Right lobe of liver (tissue), 6 donors: ENCODE data around the gene MAPK8IP3. TPM values are rescaled to one million over a fixed set of nuclear protein-coding genes. Genes with fewer than 3 reads are reported as not detected.

Source experiments
- ATAC-seq, 4 donors: fragments of 200-7000 bp; cut with Tn5 transposase; one replicate each; pipeline ENCODE4 v1.9.1; 2020; ENCODE audit warnings: mild to moderate bottlenecking in 4 of 4, moderate library complexity in 4 of 4
- DNase-seq, 3 donors: peaks; one replicate each; pipeline ENCODE4 v3.0.0-alpha.2; 2020
- H3K27ac ChIP-seq, 3 donors: fragments of 200-600 bp; one replicate each; pipeline ENCODE4 v1.8.0; 2022
- H3K27me3 ChIP-seq, 2 donors: fragments of 200-600 bp; one replicate each; pipeline ENCODE4 v1.8.0; 2022
- H3K36me3 ChIP-seq, 4 donors: fragments of 200-600 bp; sonication (generic) in 1 of 4; one replicate each; pipeline versions ENCODE4 v1.5.1 to v1.8.0; 2017 to 2022; ENCODE audit warnings: control low read depth in 1 of 4
- H3K4me1 ChIP-seq, 4 donors: fragments of 200-600 bp; sonication (generic) in 1 of 4; one replicate each; pipeline versions ENCODE4 v1.5.1 to v1.8.0; 2017 to 2022; ENCODE audit warnings: control low read depth in 1 of 4
- H3K4me3 ChIP-seq, 3 donors: fragments of 200-600 bp; one replicate each; pipeline ENCODE4 v1.8.0; 2022
- H3K9me3 ChIP-seq, 4 donors: fragments of 200-600 bp; sonication (generic) in 1 of 4; one replicate each; pipeline versions ENCODE4 v1.5.1 to v1.8.0; 2017 to 2022; ENCODE audit warnings: control low read depth in 1 of 4
- CTCF ChIP-seq, 4 donors: fragments of 200-600 bp in 3 of 4; fragments of 450-650 bp in 1 of 4; IDR thresholded peaks; one replicate each; pipeline versions ENCODE4 v1.5.1 to v1.8.0; 2016 to 2022; ENCODE audit warnings: antibody characterized with exemption in 4 of 4, mild to moderate bottlenecking in 2 of 4
- POLR2A ChIP-seq: fragments of 450-650 bp; IDR thresholded peaks from one replicate; pipeline ENCODE4 v1.6.1; 2017; ENCODE audit warnings: antibody characterized with exemption, mild to moderate bottlenecking
- WGBS: methylation state at CpG from one replicate; pipeline ENCODE4 v1.1.6; 2018; ENCODE audit warnings: low coverage, low lambda C conversion rate; ENCODE audit not compliant: insufficient coverage; ENCODE audit errors: missing lambda C conversion rate; 5-methylcytosine and 5-hydroxymethylcytosine counted together
- intact Hi-C, 2 donors: fragments of 100-400 bp; cut with DNase I; formaldehyde crosslinking; loops; one replicate each; pipeline versions ENCODE4 v1.11.2 to v1.14.1; 2022
- total RNA-seq, 6 experiments: library from RNA; depleted of rRNA in 2 of 6; stranded (reverse); fragments of >200 nt in 2 of 6; fragmentation: NEBNext Ultra II Directional in 3 of 6; extraction: Animal tissue kit (Norgen Biotek cat#: 25700) in 3 of 6; gene quantifications; one replicate each; pipeline versions ENCODE4 v1.1.0 to v1.2.4, GENCODE V29; 2016 to 2023
- donor health status: DM: no; HTN: yes; CAD: no.
- donor health status: DM: no; HTN: no; CAD: no.
- donor health status: DM: no; HTN: no; CAD: no.
- donor health status: DM: no; HTN: yes; CAD: no.
- donor health status: DM: no; HTN: yes; CAD: no.

Gene MAPK8IP3
- total RNA-seq, 6 experiments from 2014 or later = 8.7 to 37.3 (median 23.0) TPM

- ATAC-seq (no peak), DNase-seq (no peak)
- no peaks in the 10 kb centered on the region for H3K9me3 ChIP-seq
- H3K27me3 ChIP-seq = no peaks in the 10 kb centered on the region
- H3K36me3 ChIP-seq = peaks cover 3 to 92% (median 34%) of the 10 kb centered on the region in 4 donors
- intact Hi-C loops = loop anchor here in 1 of 2 donors (10.0 kb wide), 1 partner anchor 52 kb away; the partner anchor contains the start of genes CRAMP1 and IFT140
- WGBS = 89% methylated on average over 9 of the region's 13 CpGs
- no peak overlapping the region for H3K4me3 ChIP-seq
- H3K4me1 ChIP-seq = no peaks in the 10 kb centered on the region
- TF ChIP-seq CTCF (IDR thresholded peaks at IDR 0.05) = no peak
- TF ChIP-seq POLR2A = no peak
- H3K27ac ChIP-seq = no peak overlapping the region
Measured at GRCh38 chr16:1666316-1666715, 39.7 kb upstream of the MAPK8IP3 start.

GRCh38 chr16:1667271-1667670 lies 38.7 kb upstream of the MAPK8IP3 start:
- intact Hi-C loops = loop anchor here in 1 of 2 donors (10.0 kb wide), 1 partner anchor 52 kb away; the partner anchor contains the start of genes CRAMP1 and IFT140
- TF ChIP-seq POLR2A = no peak
- no peak for TF ChIP-seq CTCF (IDR thresholded peaks at IDR 0.05)
- Histone ChIP-seq H3K9me3 (no peaks in the 10 kb centered on the region), H3K27me3 (no peaks in the 10 kb centered on the region), H3K4me1 (no peaks in the 10 kb centered on the region), H3K4me3 (no peak overlapping the region), H3K27ac (no peak overlapping the region), H3K36me3 (peaks cover 3 to 93% (median 32%) of the 10 kb centered on the region in 4 donors)
- peak in 1 of 4 donors; percentile 7 for ATAC-seq
- DNase-seq = no peak
- WGBS = no CpG with 5 or more reads among the region's 8 CpGs

DNA sequence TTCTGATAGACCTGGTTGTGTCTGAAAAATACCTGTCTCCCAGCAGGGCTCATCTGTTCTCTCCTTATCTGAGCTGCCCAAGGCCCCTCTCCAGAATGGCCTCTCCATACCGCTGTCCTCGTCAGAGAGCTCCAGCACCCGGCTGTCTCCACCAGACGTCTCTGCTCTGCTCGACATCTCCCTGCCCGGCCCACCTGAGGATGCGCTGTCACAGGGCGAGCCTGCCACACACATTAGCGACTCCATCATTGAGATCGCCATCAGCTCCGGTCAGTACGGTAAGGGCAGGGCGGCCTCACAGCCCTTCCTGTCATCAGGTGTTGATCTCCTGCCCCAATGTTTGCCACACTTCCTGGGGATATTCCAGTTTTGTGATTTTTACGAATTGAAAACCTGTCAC lies 38.1 kb upstream of the MAPK8IP3 start:
- DNase-seq (no peak), ATAC-seq (no peak)
- no peaks in the 10 kb centered on the region for H3K9me3 ChIP-seq
- no peaks in the 10 kb centered on the region for H3K27me3 ChIP-seq
- TF ChIP-seq POLR2A (no peak), CTCF (IDR thresholded peaks at IDR 0.05) (no peak)
- no peaks in the 10 kb centered on the region for H3K4me1 ChIP-seq
- 90% methylated on average over 2 of the region's 14 CpGs for whole genome bisulfite sequencing
- intact Hi-C loops = loop anchor here in 1 of 2 donors (10.0 kb wide), 1 partner anchor 53 kb away; the partner anchor contains the start of genes CRAMP1 and IFT140
- peaks cover 3 to 92% (median 28%) of the 10 kb centered on the region in 4 donors for H3K36me3 ChIP-seq
- no peak overlapping the region for H3K4me3 ChIP-seq
- H3K27ac ChIP-seq = no peak overlapping the region

GRCh38 chr16:1668612-1669319 lies 37.2 kb upstream of the MAPK8IP3 start:
- peaks cover 3 to 84% (median 23%) of the 10 kb centered on the region in 4 donors for H3K36me3 ChIP-seq
- WGBS = 93% methylated on average over 3 of the region's 23 CpGs
- TF ChIP-seq POLR2A = no peak
- no peak for TF ChIP-seq CTCF (IDR thresholded peaks at IDR 0.05)

More at GRCh38 chr16:1668612-1669319, 37.2 kb upstream of the MAPK8IP3 start:
- H3K9me3 ChIP-seq = no peaks in the 10 kb centered on the region
- H3K4me3 ChIP-seq = no peak overlapping the region
- DNase-seq = no peak
- no peak for ATAC-seq
- H3K4me1 ChIP-seq = no peaks in the 10 kb centered on the region
- no peak overlapping the region for H3K27ac ChIP-seq
- H3K27me3 ChIP-seq = no peaks in the 10 kb centered on the region
- intact Hi-C loops = loop anchor here in 1 of 2 donors (10.0 kb wide), 1 partner anchor 54 kb away; the partner anchor contains the start of genes CRAMP1 and IFT140
